PC-3 (cell line): ENCODE measurements around the gene MEF2C. TPM values are rescaled to one million over a fixed set of nuclear protein-coding genes. Genes with fewer than 3 reads are reported as not detected.

ENCODE experiments used
- ATAC-seq: fragments of 200-7000 bp; cut with Tn5 transposase; 2 replicates; pipeline ENCODE4 v1.9.1; 2020; ENCODE audit warnings: mild to moderate bottlenecking, moderate library complexity
- BruUV-seq: library from RNA; stranded (reverse); fragments of 400-500 nt; replicated peaks from 2 replicates; lab custom pipeline; 2021; lab: Mats Ljungman, UMichigan
- CTCF ChIA-PET: fragments of 300-600 bp; sonication (Branson Sonifier 250); formaldehyde crosslinking; loops from one replicate; lab custom pipeline; 2022; ENCODE audit warnings: antibody characterized with exemption; lab: Charles Lee
- POLR2A ChIA-PET: fragments of 300-600 bp; sonication (Branson Sonifier 250); formaldehyde crosslinking; loops from one replicate; lab custom pipeline; 2022; ENCODE audit warnings: antibody characterized with exemption; ENCODE audit not compliant: unreplicated experiment; lab: Charles Lee
- DNase-seq: peaks from one replicate; pipeline ENCODE4 v3.0.0-alpha.2; 2015
- H2AFZ ChIP-seq: fragments of 300-600 bp; sonication (generic); 2 replicates; pipeline ENCODE4 v1.6.0; 2016; ENCODE audit warnings: antibody characterized with exemption, low read length
- H3F3A ChIP-seq: fragments of 300-600 bp; sonication (generic); one replicate; pipeline ENCODE4 v1.6.0; 2017; ENCODE audit warnings: antibody characterized with exemption, low read length, control low read depth, mild to moderate bottlenecking; ENCODE audit not compliant: unreplicated experiment
- H3K27ac ChIP-seq: fragments of 300-600 bp; sonication (generic); 2 replicates; pipeline ENCODE4 v1.5.1; 2016; ENCODE audit warnings: mild to moderate bottlenecking, low read length
- H3K27me3 ChIP-seq: fragments of 300-600 bp; sonication (generic); 2 replicates; pipeline ENCODE4 v1.6.1; 2016; ENCODE audit warnings: low read length, mixed read lengths
- H3K36me3 ChIP-seq: fragments of 300-600 bp; sonication (generic); 2 replicates; pipeline ENCODE4 v1.6.1; 2016; ENCODE audit warnings: low read depth, mixed run types, low read length, mixed read lengths
- H3K4me1 ChIP-seq: fragments of 300-600 bp; sonication (generic); 2 replicates; pipeline ENCODE4 v1.5.1; 2016; ENCODE audit warnings: low read length; ENCODE audit not compliant: insufficient read depth
- H3K4me2 ChIP-seq: fragments of 300-600 bp; sonication (generic); 2 replicates; pipeline ENCODE4 v1.6.0; 2016; ENCODE audit warnings: low read length
- H3K4me3 ChIP-seq: fragments of 300-600 bp; sonication (generic); 2 replicates; pipeline ENCODE4 v1.5.1; 2016; ENCODE audit warnings: mild to moderate bottlenecking, low read length, mixed read lengths
- H3K79me2 ChIP-seq: fragments of 300-600 bp; sonication (generic); 2 replicates; pipeline ENCODE4 v1.6.1; 2017; ENCODE audit warnings: low read length, mixed read lengths
- H3K9ac ChIP-seq: fragments of 300-600 bp; sonication (generic); 2 replicates; pipeline ENCODE4 v1.6.0; 2016; ENCODE audit warnings: mild to moderate bottlenecking, low read length
- H3K9me2 ChIP-seq: fragments of 300-600 bp; sonication (generic); replicated peaks from 2 replicates; pipeline ENCODE4 v1.6.1; 2016; ENCODE audit warnings: mixed run types, low read length, mixed read lengths
- H3K9me3 ChIP-seq: fragments of 300-600 bp; sonication (generic); 2 replicates; pipeline ENCODE4 v1.6.1; 2016; ENCODE audit warnings: low read length, mixed read lengths
- H4K20me1 ChIP-seq: fragments of 300-600 bp; sonication (generic); 2 replicates; pipeline ENCODE4 v1.6.1; 2016; ENCODE audit warnings: low read length, mixed read lengths
- EZH2 ChIP-seq: fragments of 300-600 bp; sonication (generic); IDR thresholded peaks from one replicate; pipeline ENCODE4 v1.6.1; 2017; ENCODE audit warnings: antibody characterized with exemption, mild to moderate bottlenecking, low read length; ENCODE audit not compliant: unreplicated experiment
- EZH2phosphoT487 ChIP-seq: fragments of 300-600 bp; sonication (generic); IDR thresholded peaks from 2 replicates; pipeline ENCODE4 v1.6.1; 2018; ENCODE audit warnings: mild to moderate bottlenecking, antibody characterized with exemption, low read length, borderline replicate concordance
- intact Hi-C: fragments of 100-400 bp; cut with micrococcal nuclease; formaldehyde crosslinking; loops from 2 replicates; pipeline ENCODE4 v1.9.0; 2023
- total RNA-seq: library from RNA; depleted of rRNA; stranded (reverse); fragments of >200 nt; gene quantifications from 2 replicates; pipeline ENCODE4 v1.2.3, GENCODE V29; 2014
- TF ChIP-seq, protein P1 (sequence below): fragments of 300-600 bp; sonication (generic); conservative IDR thresholded peaks from 2 replicates; pipeline ENCODE4 v1.5.1; 2017; ENCODE audit warnings: antibody characterized with exemption, low read depth, mild to moderate bottlenecking, low read length

Gene MEF2C
- total RNA-seq, 1 experiment from 2014 or later: 8.0 TPM

DNA sequence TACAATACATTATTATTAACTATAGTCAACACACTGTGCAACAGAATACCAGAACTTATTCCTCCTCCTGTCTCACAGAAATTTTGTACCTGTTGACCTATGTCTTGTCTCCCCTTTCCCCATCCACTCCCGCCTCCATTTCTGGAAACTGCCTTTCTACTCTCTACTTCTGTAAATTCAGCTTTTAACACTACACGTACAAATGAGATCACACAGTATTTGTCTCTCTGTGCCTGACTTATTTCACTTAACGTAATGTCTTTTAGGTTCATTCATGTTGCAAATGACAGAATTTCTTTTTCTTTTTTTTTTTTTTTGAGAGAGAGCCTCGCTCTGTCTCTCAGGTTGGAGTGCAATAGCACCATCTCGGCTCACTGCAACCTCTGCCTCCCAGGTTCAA is 19.5 kb downstream of the MEF2C start:
- Histone ChIP-seq H3K4me1 (peaks cover 9% of the 10 kb centered on the region), H2AFZ (no peak overlapping the region), H4K20me1 (no peaks in the 10 kb centered on the region), H3K9me3 (no peaks in the 10 kb centered on the region), H3K4me2 (no peak overlapping the region), H3K4me3 (no peak overlapping the region), H3K9ac (no peak overlapping the region), H3K9me2 (no peaks in the 10 kb centered on the region), H3K79me2 (no peaks in the 10 kb centered on the region), H3K36me3 (no peaks in the 10 kb centered on the region), H3K27me3 (no peaks in the 10 kb centered on the region), H3F3A (no peaks in the 10 kb centered on the region), H3K27ac (no peak overlapping the region)
- BruUV-seq: no TSS peak
- TF ChIP-seq, protein P1, sequence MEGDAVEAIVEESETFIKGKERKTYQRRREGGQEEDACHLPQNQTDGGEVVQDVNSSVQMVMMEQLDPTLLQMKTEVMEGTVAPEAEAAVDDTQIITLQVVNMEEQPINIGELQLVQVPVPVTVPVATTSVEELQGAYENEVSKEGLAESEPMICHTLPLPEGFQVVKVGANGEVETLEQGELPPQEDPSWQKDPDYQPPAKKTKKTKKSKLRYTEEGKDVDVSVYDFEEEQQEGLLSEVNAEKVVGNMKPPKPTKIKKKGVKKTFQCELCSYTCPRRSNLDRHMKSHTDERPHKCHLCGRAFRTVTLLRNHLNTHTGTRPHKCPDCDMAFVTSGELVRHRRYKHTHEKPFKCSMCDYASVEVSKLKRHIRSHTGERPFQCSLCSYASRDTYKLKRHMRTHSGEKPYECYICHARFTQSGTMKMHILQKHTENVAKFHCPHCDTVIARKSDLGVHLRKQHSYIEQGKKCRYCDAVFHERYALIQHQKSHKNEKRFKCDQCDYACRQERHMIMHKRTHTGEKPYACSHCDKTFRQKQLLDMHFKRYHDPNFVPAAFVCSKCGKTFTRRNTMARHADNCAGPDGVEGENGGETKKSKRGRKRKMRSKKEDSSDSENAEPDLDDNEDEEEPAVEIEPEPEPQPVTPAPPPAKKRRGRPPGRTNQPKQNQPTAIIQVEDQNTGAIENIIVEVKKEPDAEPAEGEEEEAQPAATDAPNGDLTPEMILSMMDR: no peak
- TF ChIP-seq EZH2phosphoT487 (no peak), EZH2 (no peak)
- DNase-seq (no peak), ATAC-seq (no peak)
- POLR2A ChIA-PET: no interaction called here
- intact Hi-C loops: no loop called here
- CTCF ChIA-PET: no interaction called here

DNA sequence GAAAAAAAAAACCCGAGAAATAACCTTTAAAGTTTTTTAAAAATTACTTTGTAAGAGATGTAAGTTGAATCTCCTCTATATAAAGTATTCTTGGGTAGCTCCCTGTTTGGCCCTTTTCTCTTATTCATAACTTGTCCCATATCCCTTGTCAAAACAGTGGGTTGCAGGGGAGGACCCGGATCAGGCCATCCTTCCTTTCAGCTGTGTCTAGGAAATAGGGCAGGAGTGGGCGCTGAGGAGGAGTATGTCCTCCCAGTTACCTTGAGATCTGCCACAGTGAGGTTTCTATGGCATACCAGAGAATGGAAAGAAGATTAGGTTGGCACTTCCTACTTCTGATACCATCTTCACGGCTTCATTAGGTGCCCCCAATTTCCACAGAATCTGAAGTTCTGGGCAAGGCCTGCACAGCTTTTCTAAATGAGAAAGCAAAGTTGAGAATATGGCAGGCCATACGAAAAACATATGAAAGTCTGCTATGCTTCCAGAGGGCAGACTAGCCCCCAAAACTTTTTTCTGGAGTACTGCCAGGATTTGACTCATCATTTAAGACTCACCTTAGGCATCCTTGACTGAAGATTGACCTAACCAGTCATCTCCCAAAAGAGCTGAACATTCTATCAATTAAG is 20.3 kb downstream of the MEF2C start:
- intact Hi-C loops: no loop called here
- CTCF ChIA-PET: no interaction called here
- no peak for ATAC-seq

DNA sequence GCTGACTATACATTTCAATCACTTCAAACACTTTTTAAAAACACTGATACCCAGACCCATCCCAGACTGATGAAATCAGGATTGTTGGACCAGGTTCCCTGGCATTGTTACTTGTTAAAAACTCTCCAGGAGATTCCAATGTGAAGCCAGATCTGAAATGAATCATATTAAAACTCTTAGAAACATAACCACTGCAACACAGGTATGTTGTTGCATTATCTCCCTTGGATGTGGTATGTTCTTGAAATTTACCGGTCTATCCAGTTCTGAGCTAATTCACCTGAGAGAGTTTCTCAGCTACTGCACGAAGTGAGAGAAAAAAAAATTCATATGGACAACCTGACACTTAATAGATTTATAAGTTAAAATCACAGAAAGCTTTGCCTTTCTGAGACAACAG is 21.8 kb downstream of the MEF2C start:
- Histone ChIP-seq H3K79me2 (no peaks in the 10 kb centered on the region), H3K36me3 (peaks cover 2% of the 10 kb centered on the region; the same call in 1 of the 2 replicates), H3K4me1 (no peaks in the 10 kb centered on the region), H3K4me2 (no peak overlapping the region), H3K27me3 (no peaks in the 10 kb centered on the region), H3K9ac (no peak overlapping the region), H3K9me2 (no peaks in the 10 kb centered on the region), H3K9me3 (no peaks in the 10 kb centered on the region), H3F3A (no peaks in the 10 kb centered on the region), H3K27ac (no peak overlapping the region), H3K4me3 (no peak overlapping the region), H4K20me1 (no peaks in the 10 kb centered on the region), H2AFZ (no peak overlapping the region)
- ChIA-PET POLR2A (no interaction called here), CTCF (no interaction called here)
- TF ChIP-seq, protein P1: no peak
- no peak for TF ChIP-seq EZH2phosphoT487
- no peak for DNase-seq
- intact Hi-C loops: no loop called here
- ATAC-seq: no peak
- no TSS peak for BruUV-seq

More for the DNA sequence above, 20.3 kb downstream of the MEF2C start:
- Histone ChIP-seq H2AFZ (no peak overlapping the region), H4K20me1 (no peaks in the 10 kb centered on the region), H3K79me2 (no peaks in the 10 kb centered on the region), H3K9me3 (no peaks in the 10 kb centered on the region), H3F3A (no peaks in the 10 kb centered on the region), H3K36me3 (no peaks in the 10 kb centered on the region), H3K9me2 (no peaks in the 10 kb centered on the region), H3K4me1 (peaks cover under 1% of the 10 kb centered on the region; the same call in 1 of the 2 replicates), H3K4me3 (no peak overlapping the region), H3K27me3 (no peaks in the 10 kb centered on the region), H3K27ac (no peak overlapping the region), H3K4me2 (no peak overlapping the region), H3K9ac (no peak overlapping the region)
- TF ChIP-seq, protein P1: no peak
- no peak for TF ChIP-seq EZH2phosphoT487
- no peak for TF ChIP-seq EZH2
- POLR2A ChIA-PET: no interaction called here
- DNase-seq: no peak
- BruUV-seq: no TSS peak
